Measurements from ENCODE around the gene SLC29A1.
"Not testable (repeated sequence)": the region's sequence is repeated elsewhere in the genome, so short reads cannot be mapped to it uniquely, and the experiment has no call there.

SLC29A1 gene

DNA sequence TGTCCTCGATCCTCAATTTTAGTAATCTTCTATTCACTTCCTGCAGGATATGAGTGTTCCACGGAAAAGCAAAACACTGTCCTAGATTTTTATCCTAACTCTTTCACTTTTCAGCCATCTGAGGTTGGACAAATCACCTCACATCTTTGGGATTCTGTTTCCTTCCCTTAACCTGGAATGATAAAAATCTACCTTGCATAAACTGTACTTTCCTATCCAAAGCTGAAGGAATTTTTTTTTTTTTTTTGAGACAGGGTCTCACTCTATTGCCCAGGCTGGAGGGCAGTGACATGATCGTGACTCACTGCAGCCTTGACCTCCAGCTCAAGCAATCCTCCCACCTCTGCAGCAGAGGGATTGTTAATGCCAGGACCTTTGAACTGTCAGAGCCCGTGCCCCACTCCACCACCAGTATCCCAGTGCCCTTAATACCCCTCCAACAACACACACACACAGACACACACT lies 44.3 kb upstream of the SLC29A1 start:
- H3K36me3 Mint-ChIP-seq (ENCODE audit: low read depth): no peaks in the 10 kb centered on the region
- H3K4me1 Mint-ChIP-seq: no peaks in the 10 kb centered on the region
- peaks cover 17% of the 10 kb centered on the region for H3K27me3 Mint-ChIP-seq (ENCODE audit: low read depth)

DNA sequence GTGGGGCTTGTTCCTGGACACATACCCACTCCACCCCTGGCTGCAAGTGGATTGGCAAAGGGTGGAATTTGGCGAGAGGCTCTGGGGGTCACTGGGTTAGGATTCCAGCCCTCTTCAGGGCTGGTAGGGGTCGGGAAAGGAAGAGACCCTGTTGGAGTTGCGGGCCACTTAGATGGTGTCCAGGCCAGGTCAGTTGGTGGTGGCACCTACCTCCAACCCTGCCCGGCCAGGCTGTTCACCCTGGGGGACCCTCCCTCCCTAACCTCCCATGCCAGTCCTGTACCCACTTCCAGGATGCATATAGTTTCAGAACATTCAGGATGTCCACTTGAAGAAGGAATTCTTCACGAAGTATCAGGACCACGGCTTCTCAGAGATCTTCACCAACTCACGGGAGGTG lies 43.7 kb upstream of the SLC29A1 start:
- Mint-ChIP-seq H3K27ac (peak overlapping the region in 1 of 3 experiments; percentile 7), H3K4me1 (no peaks in the 10 kb centered on the region), H3K27me3 (ENCODE audit: low read depth) (peaks cover 20% of the 10 kb centered on the region), H3K36me3 (ENCODE audit: low read depth) (no peaks in the 10 kb centered on the region), H3K4me3 (no peak overlapping the region), H3K9me3 (no peaks in the 10 kb centered on the region)
- TF ChIP-seq, protein P1, sequence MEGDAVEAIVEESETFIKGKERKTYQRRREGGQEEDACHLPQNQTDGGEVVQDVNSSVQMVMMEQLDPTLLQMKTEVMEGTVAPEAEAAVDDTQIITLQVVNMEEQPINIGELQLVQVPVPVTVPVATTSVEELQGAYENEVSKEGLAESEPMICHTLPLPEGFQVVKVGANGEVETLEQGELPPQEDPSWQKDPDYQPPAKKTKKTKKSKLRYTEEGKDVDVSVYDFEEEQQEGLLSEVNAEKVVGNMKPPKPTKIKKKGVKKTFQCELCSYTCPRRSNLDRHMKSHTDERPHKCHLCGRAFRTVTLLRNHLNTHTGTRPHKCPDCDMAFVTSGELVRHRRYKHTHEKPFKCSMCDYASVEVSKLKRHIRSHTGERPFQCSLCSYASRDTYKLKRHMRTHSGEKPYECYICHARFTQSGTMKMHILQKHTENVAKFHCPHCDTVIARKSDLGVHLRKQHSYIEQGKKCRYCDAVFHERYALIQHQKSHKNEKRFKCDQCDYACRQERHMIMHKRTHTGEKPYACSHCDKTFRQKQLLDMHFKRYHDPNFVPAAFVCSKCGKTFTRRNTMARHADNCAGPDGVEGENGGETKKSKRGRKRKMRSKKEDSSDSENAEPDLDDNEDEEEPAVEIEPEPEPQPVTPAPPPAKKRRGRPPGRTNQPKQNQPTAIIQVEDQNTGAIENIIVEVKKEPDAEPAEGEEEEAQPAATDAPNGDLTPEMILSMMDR (IDR thresholded peaks at IDR 0.05; ENCODE audit: unreplicated experiment in 3 of 3): no peak

More for the DNA sequence above, 44.3 kb upstream of the SLC29A1 start:
- TF ChIP-seq, protein P1 (IDR thresholded peaks at IDR 0.05; ENCODE audit: unreplicated experiment in 3 of 3): no peak
- Mint-ChIP-seq H3K4me3 (no peak overlapping the region), H3K9me3 (no peaks in the 10 kb centered on the region), H3K27ac (peak overlapping the region in 1 of 3 experiments; percentile 7)

DNA sequence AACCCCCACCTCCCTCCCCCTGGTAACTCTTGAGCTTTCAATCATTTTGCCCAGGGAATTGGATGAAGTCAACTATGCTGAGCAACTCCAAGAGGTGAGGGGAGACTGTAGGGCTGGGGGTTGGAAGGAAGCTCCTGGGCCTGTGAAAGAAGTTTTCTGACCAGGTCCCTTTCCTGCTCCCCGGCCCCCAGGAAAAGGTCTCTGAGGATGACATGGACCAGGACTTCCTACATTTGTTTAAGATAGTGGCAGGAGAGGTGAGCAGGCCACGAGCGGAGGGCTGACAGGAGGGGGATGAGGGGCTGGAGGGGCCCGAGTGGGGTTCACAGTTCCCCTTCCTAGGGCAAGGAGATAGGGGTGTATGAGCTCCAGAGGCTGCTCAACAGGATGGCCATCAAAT lies 43.0 kb upstream of the SLC29A1 start:
- no peaks in the 10 kb centered on the region for H3K9me3 Mint-ChIP-seq
- no peak overlapping the region for H3K4me3 Mint-ChIP-seq
- no peaks in the 10 kb centered on the region for H3K4me1 Mint-ChIP-seq
- TF ChIP-seq, protein P1 (IDR thresholded peaks at IDR 0.05; ENCODE audit: unreplicated experiment in 3 of 3): no peak
- no peaks in the 10 kb centered on the region for H3K36me3 Mint-ChIP-seq (ENCODE audit: low read depth)
- peaks cover 20% of the 10 kb centered on the region for H3K27me3 Mint-ChIP-seq (ENCODE audit: low read depth)
- H3K27ac Mint-ChIP-seq: no peak overlapping the region

DNA sequence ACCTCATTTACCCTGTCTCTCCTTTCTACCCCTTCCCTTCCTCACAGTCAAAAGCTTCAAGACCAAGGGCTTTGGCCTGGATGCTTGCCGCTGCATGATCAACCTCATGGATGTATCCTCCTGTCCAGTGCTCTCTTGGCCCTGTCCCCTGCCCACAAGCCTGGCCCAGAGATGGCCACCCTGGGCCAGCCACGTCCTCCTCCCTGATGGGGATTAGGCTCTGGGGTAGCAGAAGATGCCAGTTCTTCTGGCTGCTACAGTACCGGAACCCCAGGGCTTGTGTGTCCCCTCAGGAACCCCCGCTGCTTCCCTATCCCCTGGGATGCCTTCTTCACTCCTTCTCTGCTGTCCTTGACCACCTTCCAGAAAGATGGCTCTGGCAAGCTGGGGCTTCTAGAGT lies 42.5 kb upstream of the SLC29A1 start:
- H3K4me1 Mint-ChIP-seq: peaks cover under 1% of the 10 kb centered on the region
- no peaks in the 10 kb centered on the region for H3K36me3 Mint-ChIP-seq (ENCODE audit: low read depth)
- H3K27ac Mint-ChIP-seq: no peak overlapping the region
- TF ChIP-seq, protein P1 (IDR thresholded peaks at IDR 0.05; ENCODE audit: unreplicated experiment in 3 of 3): no peak
- no peaks in the 10 kb centered on the region for H3K9me3 Mint-ChIP-seq
- H3K27me3 Mint-ChIP-seq (ENCODE audit: low read depth): peaks cover 22% of the 10 kb centered on the region
- no peak overlapping the region for H3K4me3 Mint-ChIP-seq

DNA sequence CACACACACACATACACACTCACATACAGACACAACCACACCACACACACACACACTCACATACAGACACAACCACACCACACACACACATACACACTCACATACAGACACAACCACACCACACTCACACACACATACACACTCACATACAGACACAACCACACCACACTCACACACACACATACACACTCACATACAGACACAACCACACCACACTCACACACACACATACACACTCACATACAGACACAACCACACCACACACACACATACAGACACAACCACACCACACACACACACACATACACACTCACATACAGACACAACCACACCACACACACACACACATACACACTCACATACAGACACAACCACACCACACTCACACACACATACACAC lies 41.6 kb upstream of the SLC29A1 start:
- peaks cover 22% of the 10 kb centered on the region for H3K27me3 Mint-ChIP-seq (ENCODE audit: low read depth)
- H3K4me3 Mint-ChIP-seq; H3K27ac Mint-ChIP-seq; H3K36me3 Mint-ChIP-seq (ENCODE audit: low read depth); H3K4me1 Mint-ChIP-seq; H3K9me3 Mint-ChIP-seq: not testable (repeated sequence)

DNA sequence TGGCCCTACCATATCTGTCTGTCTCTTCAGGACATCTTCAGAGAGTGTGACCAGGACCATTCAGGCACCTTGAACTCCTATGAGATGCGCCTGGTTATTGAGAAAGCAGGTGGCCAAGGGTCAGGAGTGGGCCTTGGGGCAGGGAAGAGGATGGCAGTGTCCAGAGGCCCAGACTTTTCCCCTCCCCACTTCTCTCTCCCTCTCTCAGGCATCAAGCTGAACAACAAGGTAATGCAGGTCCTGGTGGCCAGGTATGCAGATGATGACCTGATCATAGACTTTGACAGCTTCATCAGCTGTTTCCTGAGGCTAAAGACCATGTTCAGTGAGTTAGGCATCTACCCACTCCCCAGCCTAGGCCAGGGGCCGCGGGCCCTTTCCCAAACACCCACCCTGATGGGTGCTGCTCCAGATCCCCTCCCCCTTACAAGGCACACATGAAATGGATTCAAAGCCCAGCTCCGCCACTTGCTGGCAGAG lies 40.4 kb upstream of the SLC29A1 start:
- peaks cover 22% of the 10 kb centered on the region for H3K27me3 Mint-ChIP-seq (ENCODE audit: low read depth)
- TF ChIP-seq, protein P1 (IDR thresholded peaks at IDR 0.05; ENCODE audit: unreplicated experiment in 3 of 3): no peak
- peaks cover 7% of the 10 kb centered on the region for H3K4me1 Mint-ChIP-seq
- no peak overlapping the region for H3K27ac Mint-ChIP-seq
- no peaks in the 10 kb centered on the region for H3K36me3 Mint-ChIP-seq (ENCODE audit: low read depth)
- H3K9me3 Mint-ChIP-seq: no peaks in the 10 kb centered on the region
- no peak overlapping the region for H3K4me3 Mint-ChIP-seq

All from nephron (organoid).